Vagina (tissue), 2 donors: ENCODE measurements around the gene RGS6. TPM values are rescaled to one million over a fixed set of nuclear protein-coding genes. Genes with fewer than 3 reads are reported as not detected.

Source experiments
- DNase-seq, 2 donors: peaks; one replicate each; pipeline ENCODE4 v3.0.0-alpha.2; 2017; ENCODE audit errors: extremely low spot score in 2 of 2
- H3K27ac ChIP-seq: fragments of 200-600 bp; sonication (generic); one replicate; pipeline ENCODE4 v1.5.1; 2019
- H3K27me3 ChIP-seq: fragments of 200-600 bp; sonication (generic); one replicate; pipeline ENCODE4 v1.5.1; 2019
- H3K36me3 ChIP-seq, 2 donors: fragments of 200-600 bp; sonication (generic); one replicate each; pipeline ENCODE4 v1.5.1; 2017 to 2019
- H3K4me1 ChIP-seq: fragments of 200-600 bp; sonication (generic); one replicate; pipeline ENCODE4 v1.5.1; 2019
- H3K4me3 ChIP-seq, 2 donors: fragments of 200-600 bp; sonication (generic); 1 replicate in 1 of 2; 2 replicates in 1 of 2; pipeline ENCODE4 v1.5.1; 2016 to 2019
- H3K9me3 ChIP-seq: fragments of 200-600 bp; sonication (generic); one replicate; pipeline ENCODE4 v1.5.1; 2019
- POLR2A ChIP-seq, 2 donors: fragments of 450-650 bp; IDR thresholded peaks; one replicate each; pipeline ENCODE4 v1.6.1; 2017; ENCODE audit warnings: antibody characterized with exemption in 2 of 2, mild to moderate bottlenecking in 2 of 2, moderate library complexity in 2 of 2
- POLR2AphosphoS5 ChIP-seq, 2 donors: sonication (generic); formaldehyde crosslinking; IDR thresholded peaks; one replicate each; pipeline ENCODE4 v1.9.0; 2017; ENCODE audit warnings: antibody characterized with exemption in 2 of 2, mild to moderate bottlenecking in 2 of 2, low read depth in 1 of 2; ENCODE audit not compliant: insufficient read depth in 1 of 2
- intact Hi-C: fragments of 100-400 bp; cut with DNase I; formaldehyde crosslinking; loops from one replicate; pipeline ENCODE4 v1.15.1; 2023
- total RNA-seq: library from RNA; depleted of rRNA; stranded (reverse); fragments of >200 nt; gene quantifications from one replicate; pipeline ENCODE4 v1.2.3, GENCODE V29; 2016
- TF ChIP-seq, protein P1 (sequence below), 3 experiments: fragments of 450-650 bp in 2 of 3; fragments of 200-600 bp in 1 of 3; sonication (generic) in 1 of 3; IDR thresholded peaks; one replicate each; pipeline ENCODE4 v1.5.1; 2017 to 2019; ENCODE audit warnings: antibody characterized with exemption in 3 of 3, mild to moderate bottlenecking in 2 of 3, moderate library complexity in 2 of 3

The RGS6 gene
- total RNA-seq, 1 donor from 2014 or later: 2.0 TPM

DNA sequence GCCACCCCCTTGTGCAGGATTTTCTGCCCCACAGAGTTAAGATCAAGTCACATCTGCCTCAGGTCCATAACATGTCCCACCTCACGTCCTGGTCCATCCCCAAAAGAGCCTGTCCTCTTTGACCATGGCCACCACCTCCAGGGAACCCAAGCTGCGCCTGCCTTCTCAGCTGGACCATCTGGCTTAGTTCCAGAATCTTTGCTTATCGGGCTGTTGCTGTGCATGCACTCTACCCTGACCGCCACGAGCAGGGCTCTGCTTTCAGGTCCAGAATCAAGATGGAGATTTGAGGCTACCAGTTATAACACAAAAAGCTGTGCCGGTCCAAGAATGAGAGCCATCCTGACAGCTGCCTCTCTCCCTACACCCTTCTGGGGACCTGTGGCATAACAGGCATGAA lies 635.0 kb downstream of the RGS6 start:
- Histone ChIP-seq H3K4me1 (no peaks in the 10 kb centered on the region), H3K4me3 (no peak overlapping the region), H3K27ac (no peak overlapping the region), H3K27me3 (no peaks in the 10 kb centered on the region), H3K9me3 (no peaks in the 10 kb centered on the region), H3K36me3 (no peaks in the 10 kb centered on the region)
- DNase-seq: no peak
- intact Hi-C loops: no loop called here
- no peak for TF ChIP-seq POLR2A (IDR thresholded peaks at IDR 0.05)
- no peak for TF ChIP-seq POLR2AphosphoS5 (IDR thresholded peaks at IDR 0.05; ENCODE audit: insufficient read depth in 1 of 2, low read depth in 1 of 2)

DNA sequence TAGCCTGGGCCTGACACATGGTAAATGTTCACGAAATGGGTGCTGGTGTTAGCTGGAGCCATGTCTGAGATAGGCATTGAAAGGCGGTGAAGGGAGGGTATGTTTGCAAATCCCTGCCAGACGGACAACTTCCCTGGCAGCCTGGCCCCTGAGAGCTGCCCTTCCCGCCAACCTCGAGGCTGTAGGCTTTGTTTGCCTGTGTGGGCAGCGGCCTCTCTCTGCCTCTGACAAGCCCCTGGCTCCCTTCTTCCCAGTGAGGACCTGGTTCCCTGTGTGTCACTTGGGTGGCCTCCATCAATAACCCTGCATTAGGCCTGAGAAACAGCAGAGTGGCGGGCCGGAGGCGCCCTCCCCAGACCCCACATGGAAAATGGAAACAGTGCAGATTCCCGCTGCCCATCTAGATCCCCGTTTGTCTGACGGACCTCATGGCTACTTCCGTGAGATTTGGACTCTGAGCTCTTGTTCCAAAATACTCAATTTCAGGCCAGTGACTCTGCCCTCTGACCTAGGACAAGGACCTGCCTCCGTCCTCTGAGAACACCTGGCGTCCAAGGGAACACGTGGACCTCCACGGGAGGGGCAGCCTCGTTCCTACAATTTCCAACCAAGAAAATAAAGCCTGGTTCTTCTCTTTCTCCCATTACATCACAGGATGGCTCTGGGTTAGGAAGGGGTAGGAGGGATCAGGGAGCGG lies 636.2 kb downstream of the RGS6 start:
- no peak overlapping the region for H3K4me3 ChIP-seq

DNA sequence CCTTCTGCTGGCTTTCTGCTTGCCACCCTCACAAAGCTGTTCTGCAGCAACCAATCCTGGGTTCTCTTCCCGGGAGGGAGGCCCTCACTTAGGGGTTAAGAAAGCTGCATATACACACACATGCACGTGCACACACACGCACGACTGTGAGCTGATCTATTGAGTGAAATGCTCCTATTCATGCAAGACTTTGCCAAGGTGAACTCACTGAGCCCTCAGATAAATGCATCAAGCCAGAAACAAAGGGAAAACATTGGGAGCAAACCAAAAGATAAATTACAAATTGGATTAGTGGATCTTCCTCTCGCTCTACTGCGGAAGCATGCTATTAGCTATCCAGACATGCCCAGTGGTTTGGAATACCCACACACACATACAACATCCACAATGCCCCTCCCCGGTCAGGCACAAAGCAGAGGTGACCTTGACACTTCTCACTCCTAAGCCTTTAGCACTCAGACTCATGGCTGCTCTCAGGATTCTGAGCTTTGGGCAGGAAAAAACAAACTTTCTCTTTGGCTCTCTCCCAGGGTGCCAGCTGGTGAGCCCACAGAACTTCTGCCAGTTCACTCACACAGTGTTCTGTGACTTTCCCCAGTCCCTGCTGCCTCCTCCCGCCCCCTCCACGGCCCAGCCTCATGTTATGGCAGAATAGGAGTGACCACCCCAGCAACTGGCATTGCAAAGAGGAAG lies 641.6 kb downstream of the RGS6 start:
- TF ChIP-seq POLR2AphosphoS5 (IDR thresholded peaks at IDR 0.05; ENCODE audit: insufficient read depth in 1 of 2, low read depth in 1 of 2) (no peak), POLR2A (IDR thresholded peaks at IDR 0.05) (no peak)
- TF ChIP-seq, protein P1, sequence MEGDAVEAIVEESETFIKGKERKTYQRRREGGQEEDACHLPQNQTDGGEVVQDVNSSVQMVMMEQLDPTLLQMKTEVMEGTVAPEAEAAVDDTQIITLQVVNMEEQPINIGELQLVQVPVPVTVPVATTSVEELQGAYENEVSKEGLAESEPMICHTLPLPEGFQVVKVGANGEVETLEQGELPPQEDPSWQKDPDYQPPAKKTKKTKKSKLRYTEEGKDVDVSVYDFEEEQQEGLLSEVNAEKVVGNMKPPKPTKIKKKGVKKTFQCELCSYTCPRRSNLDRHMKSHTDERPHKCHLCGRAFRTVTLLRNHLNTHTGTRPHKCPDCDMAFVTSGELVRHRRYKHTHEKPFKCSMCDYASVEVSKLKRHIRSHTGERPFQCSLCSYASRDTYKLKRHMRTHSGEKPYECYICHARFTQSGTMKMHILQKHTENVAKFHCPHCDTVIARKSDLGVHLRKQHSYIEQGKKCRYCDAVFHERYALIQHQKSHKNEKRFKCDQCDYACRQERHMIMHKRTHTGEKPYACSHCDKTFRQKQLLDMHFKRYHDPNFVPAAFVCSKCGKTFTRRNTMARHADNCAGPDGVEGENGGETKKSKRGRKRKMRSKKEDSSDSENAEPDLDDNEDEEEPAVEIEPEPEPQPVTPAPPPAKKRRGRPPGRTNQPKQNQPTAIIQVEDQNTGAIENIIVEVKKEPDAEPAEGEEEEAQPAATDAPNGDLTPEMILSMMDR (IDR thresholded peaks at IDR 0.05): no peak
- H3K4me1 ChIP-seq: no peaks in the 10 kb centered on the region
- intact Hi-C loops: no loop called here

More for the DNA sequence above, 636.2 kb downstream of the RGS6 start:
- H3K9me3 ChIP-seq: no peaks in the 10 kb centered on the region
- H3K4me1 ChIP-seq: no peaks in the 10 kb centered on the region
- intact Hi-C loops: no loop called here
- H3K27me3 ChIP-seq: no peaks in the 10 kb centered on the region
- DNase-seq: no peak
- H3K27ac ChIP-seq: no peak overlapping the region
- H3K36me3 ChIP-seq: no peaks in the 10 kb centered on the region
- TF ChIP-seq, protein P1 (IDR thresholded peaks at IDR 0.05): no peak
- TF ChIP-seq POLR2A (IDR thresholded peaks at IDR 0.05) (no peak), POLR2AphosphoS5 (IDR thresholded peaks at IDR 0.05; ENCODE audit: insufficient read depth in 1 of 2, low read depth in 1 of 2) (no peak)

DNA sequence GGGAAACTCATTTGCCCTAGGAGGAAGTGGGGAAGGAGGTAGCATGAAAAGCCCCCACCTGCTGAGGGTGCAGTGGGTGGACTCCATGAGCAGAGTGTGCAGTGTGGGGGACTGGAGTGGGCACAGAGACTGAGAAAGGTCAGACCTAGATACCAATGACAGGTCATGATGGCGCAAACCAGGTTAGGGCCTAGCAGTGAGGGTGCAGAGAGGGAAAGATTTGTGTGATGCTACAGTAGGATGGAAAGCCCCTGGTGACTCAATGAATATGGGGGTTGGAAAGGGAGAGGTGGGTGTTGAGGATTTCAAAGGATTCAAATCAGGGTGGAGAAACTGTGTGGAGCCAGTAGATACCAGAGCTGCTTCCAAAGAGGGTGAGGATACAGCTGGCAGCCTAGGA lies 642.5 kb downstream of the RGS6 start:
- no peak for DNase-seq
- Histone ChIP-seq H3K36me3 (no peaks in the 10 kb centered on the region), H3K4me3 (no peak overlapping the region), H3K9me3 (no peaks in the 10 kb centered on the region), H3K4me1 (no peaks in the 10 kb centered on the region), H3K27me3 (no peaks in the 10 kb centered on the region), H3K27ac (no peak overlapping the region)
- TF ChIP-seq, protein P1 (IDR thresholded peaks at IDR 0.05): no peak
- intact Hi-C loops: no loop called here

More for the DNA sequence above, 641.6 kb downstream of the RGS6 start:
- Histone ChIP-seq H3K4me3 (no peak overlapping the region), H3K27ac (no peak overlapping the region), H3K9me3 (no peaks in the 10 kb centered on the region), H3K36me3 (no peaks in the 10 kb centered on the region), H3K27me3 (no peaks in the 10 kb centered on the region)
- DNase-seq: no peak

DNA sequence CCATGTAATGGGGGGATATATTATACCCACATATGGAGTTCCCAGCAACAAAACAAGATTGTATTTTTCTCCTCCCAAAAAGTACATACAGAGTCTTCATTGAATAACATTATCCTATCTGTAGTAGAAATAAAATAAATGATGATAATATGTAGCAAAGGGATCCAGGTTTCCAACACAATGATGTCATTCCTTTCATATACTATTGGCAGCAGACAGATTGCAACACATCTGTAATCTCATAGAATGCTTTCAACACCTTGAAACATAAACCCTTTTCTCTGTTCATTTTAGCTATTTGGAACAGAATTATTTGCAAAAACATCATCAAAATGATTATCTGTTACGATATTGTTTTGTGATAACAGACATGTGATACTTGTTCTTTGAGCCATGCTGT lies 644.0 kb downstream of the RGS6 start:
- no peaks in the 10 kb centered on the region for H3K4me1 ChIP-seq
- intact Hi-C loops: no loop called here

More for the DNA sequence above, 644.0 kb downstream of the RGS6 start:
- H3K27me3 ChIP-seq: no peaks in the 10 kb centered on the region
- H3K27ac ChIP-seq: no peak overlapping the region
- TF ChIP-seq POLR2A (IDR thresholded peaks at IDR 0.05) (no peak), POLR2AphosphoS5 (IDR thresholded peaks at IDR 0.05; ENCODE audit: insufficient read depth in 1 of 2, low read depth in 1 of 2) (no peak)
- TF ChIP-seq, protein P1 (IDR thresholded peaks at IDR 0.05): no peak
- DNase-seq: no peak
- H3K36me3 ChIP-seq: no peaks in the 10 kb centered on the region
- no peaks in the 10 kb centered on the region for H3K9me3 ChIP-seq
- H3K4me3 ChIP-seq: no peak overlapping the region
